Measurements from ENCODE around the gene BSCL2.

DNA sequence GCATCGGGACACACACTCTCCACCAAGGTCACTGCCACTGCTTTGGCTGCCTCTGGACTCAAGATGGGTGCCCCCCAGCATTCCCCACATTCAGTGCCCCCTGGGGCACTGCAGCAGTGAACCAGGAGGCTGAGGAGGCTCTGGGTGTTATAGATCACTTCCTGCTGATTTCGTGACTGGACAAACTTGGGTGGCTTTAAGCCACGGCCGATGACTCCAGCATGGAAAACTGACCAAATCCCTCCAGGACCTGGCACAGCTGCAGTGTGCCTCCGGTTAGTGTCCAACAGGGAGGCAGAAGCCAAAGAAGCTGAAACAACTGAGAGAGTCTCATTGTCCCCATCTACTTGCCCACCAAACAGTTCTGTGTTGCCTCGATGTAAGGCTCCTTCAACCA is 59.6 kb downstream of the BSCL2 start:
- TF ChIP-seq CTCF (IDR thresholded peaks at IDR 0.05) (no peak), POLR2AphosphoS5 (IDR thresholded peaks at IDR 0.05) (no peak)

Data from sigmoid colon (tissue), 4 donors.